GM21723 (cell line): Measurements from ENCODE around the gene TEX54.
A peak's percentile ranks its signal among the peaks of the same experiment; 100 is the strongest.
"Not testable (repeated sequence)": the region's sequence is repeated elsewhere in the genome, so short reads cannot be mapped to it uniquely, and the experiment has no call there.

Source experiments
- ATAC-seq: cut with Tn5 transposase; IDR thresholded peaks from one replicate; pipeline ENCODE4 v1.9.1; 2021; ENCODE audit warnings: mild to moderate bottlenecking, moderate library complexity; ENCODE audit not compliant: unreplicated experiment

Gene TEX54

GRCh38 chr11:62835336-62835735 lies 2.7 kb upstream of the TEX54 start:
- ATAC-seq: no peak

- ATAC-seq: peak; percentile 73
Observed at GRCh38 chr11:62831520-62832335, 913 bp downstream of the TEX54 start, which contains the start of gene STX5. TSS of gene STX5 (minus strand) at chr11:62832051. CDS start at chr11:62831243, 808 bp downstream.

- ATAC-seq: no peak
Observed at GRCh38 chr11:62830904-62831519, 1.6 kb downstream of the TEX54 start.

GRCh38 chr11:62828130-62828529 lies 4.5 kb downstream of the TEX54 start:
- ATAC-seq: not testable (repeated sequence)

- no peak for ATAC-seq
Observed at GRCh38 chr11:62823677-62824076, 9.0 kb downstream of the TEX54 start.

GRCh38 chr11:62817129-62817528 lies 15.5 kb downstream of the TEX54 start:
- no peak for ATAC-seq

- ATAC-seq: no peak
Observed at GRCh38 chr11:62816557-62816956, 16.1 kb downstream of the TEX54 start.

GRCh38 chr11:62811659-62812058 lies 21.0 kb downstream of the TEX54 start:
- ATAC-seq: no peak

- no peak for ATAC-seq
Observed at GRCh38 chr11:62810748-62811147, 21.9 kb downstream of the TEX54 start.

- no peak for ATAC-seq
Observed at GRCh38 chr11:62806611-62807121, 26.0 kb downstream of the TEX54 start.

GRCh38 chr11:62805961-62806441 lies 26.6 kb downstream of the TEX54 start:
- ATAC-seq: no peak

- peak; percentile 78 for ATAC-seq
Observed at GRCh38 chr11:62805076-62805892, 27.4 kb downstream of the TEX54 start, which contains the start of gene NXF1. TSS of gene NXF1 (minus strand) at chr11:62805440. CDS start at chr11:62805356, 84 bp downstream.

GRCh38 chr11:62804310-62805075 lies 28.1 kb downstream of the TEX54 start:
- peak; percentile 8 for ATAC-seq

- ATAC-seq: no peak
Observed at GRCh38 chr11:62801071-62801470, 31.6 kb downstream of the TEX54 start.

GRCh38 chr11:62799486-62799885 lies 33.2 kb downstream of the TEX54 start:
- ATAC-seq: no peak

- no peak for ATAC-seq
Observed at GRCh38 chr11:62796281-62796680, 36.4 kb downstream of the TEX54 start.

GRCh38 chr11:62794201-62794775 lies 38.4 kb downstream of the TEX54 start:
- no peak for ATAC-seq

- ATAC-seq: no peak
Observed at GRCh38 chr11:62792202-62792575, 40.5 kb downstream of the TEX54 start.

- peak; percentile 62 for ATAC-seq
Observed at GRCh38 chr11:62791501-62792201, 41.0 kb downstream of the TEX54 start, which contains the start of gene TMEM223. TSS of gene TMEM223 (minus strand) at chr11:62792006. CDS start at chr11:62791994, 12 bp downstream.
